Liver (tissue), 9 donors: ENCODE data around the gene MUS81. TPM values are rescaled to one million over a fixed set of nuclear protein-coding genes. Genes with fewer than 3 reads are reported as not detected.

Experiments
- DNase-seq: peaks from one replicate; pipeline ENCODE4 v3.0.0-alpha.2; 2017; ENCODE audit warnings: low spot score
- H3K27ac ChIP-seq, 2 donors: one replicate each; pipeline ENCODE4 v1.7.0; 2013; ENCODE audit warnings: inconsistent platforms in 2 of 2, low read length in 2 of 2, control low read depth in 1 of 2, low read depth in 1 of 2, mild to moderate bottlenecking in 1 of 2
- H3K27me3 ChIP-seq, 4 donors: one replicate each; pipeline versions ENCODE4 v1.6.1 to v1.7.0; 2013; ENCODE audit warnings: low read length in 3 of 4, inconsistent platforms in 1 of 4, mild to moderate bottlenecking in 1 of 4, moderate library complexity in 1 of 4; ENCODE audit not compliant: control insufficient read depth in 4 of 4, insufficient read depth in 4 of 4
- H3K36me3 ChIP-seq, 4 donors: one replicate each; pipeline versions ENCODE4 v1.6.1 to v1.7.0; 2013; ENCODE audit warnings: low read length in 3 of 4, mild to moderate bottlenecking in 3 of 4, low read depth in 1 of 4, moderate library complexity in 1 of 4; ENCODE audit not compliant: control insufficient read depth in 4 of 4, insufficient read depth in 3 of 4
- H3K4me1 ChIP-seq, 4 donors: one replicate each; pipeline versions ENCODE4 v1.6.1 to v1.7.0; 2013; ENCODE audit warnings: low read length in 3 of 4, mild to moderate bottlenecking in 3 of 4, moderate library complexity in 1 of 4; ENCODE audit not compliant: control insufficient read depth in 4 of 4, insufficient read depth in 4 of 4
- H3K4me3 ChIP-seq, 3 donors: one replicate each; pipeline versions ENCODE4 v1.6.1 to v1.7.0; 2013; ENCODE audit warnings: low read length in 3 of 3, control low read depth in 1 of 3, low read depth in 1 of 3, mild to moderate bottlenecking in 1 of 3
- H3K9ac ChIP-seq, 2 donors: one replicate each; pipeline ENCODE4 v1.7.0; 2013; ENCODE audit warnings: low read length in 2 of 2, mild to moderate bottlenecking in 2 of 2, moderate library complexity in 2 of 2, control low read depth in 1 of 2, low read depth in 1 of 2
- H3K9me3 ChIP-seq, 4 donors: one replicate each; pipeline versions ENCODE4 v1.6.1 to v1.7.0; 2013; ENCODE audit warnings: low read length in 3 of 4; ENCODE audit not compliant: control insufficient read depth in 4 of 4
- EGR1 ChIP-seq, 2 donors: IDR thresholded peaks; 2 replicates each; pipeline ENCODE4 v1.6.1; 2016 to 2018; ENCODE audit warnings: antibody characterized with exemption in 2 of 2, low read depth in 2 of 2
- FOXA1 ChIP-seq: IDR thresholded peaks from 2 replicates; pipeline ENCODE4 v1.6.1; 2016; ENCODE audit warnings: antibody characterized with exemption
- FOXA2 ChIP-seq: IDR thresholded peaks from 2 replicates; pipeline ENCODE4 v1.6.1; 2016; ENCODE audit warnings: antibody characterized with exemption
- GABPA ChIP-seq, 2 donors: IDR thresholded peaks in 1 of 2; conservative IDR thresholded peaks in 1 of 2; 2 replicates each; pipeline ENCODE4 v1.6.1; 2016; ENCODE audit warnings: antibody characterized with exemption in 2 of 2, mild to moderate bottlenecking in 1 of 2, moderate library complexity in 1 of 2
- HNF4A ChIP-seq, 2 donors: conservative IDR thresholded peaks; 2 replicates each; pipeline ENCODE4 v1.6.1; 2016; ENCODE audit warnings: antibody characterized with exemption in 2 of 2, mild to moderate bottlenecking in 2 of 2
- HNF4G ChIP-seq: IDR thresholded peaks from 2 replicates; pipeline ENCODE4 v1.6.1; 2016; ENCODE audit warnings: antibody characterized with exemption
- JUND ChIP-seq, 2 donors: IDR thresholded peaks; 2 replicates each; pipeline ENCODE4 v1.6.1; 2016; ENCODE audit warnings: antibody characterized with exemption in 2 of 2
- NR2F2 ChIP-seq: IDR thresholded peaks from 2 replicates; pipeline ENCODE4 v1.6.1; 2016; ENCODE audit warnings: antibody characterized with exemption
- RAD21 ChIP-seq, 2 donors: IDR thresholded peaks; 2 replicates each; pipeline ENCODE4 v1.6.1; 2016; ENCODE audit warnings: antibody characterized with exemption in 2 of 2, mild to moderate bottlenecking in 2 of 2
- REST ChIP-seq: IDR thresholded peaks from 2 replicates; pipeline ENCODE4 v1.6.1; 2016; ENCODE audit warnings: antibody characterized with exemption, mild to moderate bottlenecking
- RXRA ChIP-seq, 2 donors: IDR thresholded peaks; 2 replicates each; pipeline ENCODE4 v1.6.1; 2017 to 2018; ENCODE audit warnings: antibody characterized with exemption in 2 of 2, mild to moderate bottlenecking in 1 of 2
- SP1 ChIP-seq: IDR thresholded peaks from 2 replicates; pipeline ENCODE4 v1.6.1; 2018; ENCODE audit warnings: antibody characterized with exemption, mild to moderate bottlenecking
- TAF1 ChIP-seq: conservative IDR thresholded peaks from 2 replicates; pipeline ENCODE4 v1.6.1; 2016; ENCODE audit warnings: antibody characterized with exemption, mild to moderate bottlenecking
- YY1 ChIP-seq: IDR thresholded peaks from 2 replicates; pipeline ENCODE4 v1.6.1; 2016; ENCODE audit warnings: antibody characterized with exemption, mild to moderate bottlenecking
- WGBS: extraction: QIAGEN DNeasy Blood & Tissue Kit; methylation state at CpG from one replicate; pipeline ENCODE4 v1.1.7; 2013; 5-methylcytosine and 5-hydroxymethylcytosine counted together
- polyA plus RNA-seq, 2 donors: library from polyadenylated mRNA; stranded (reverse) in 1 of 2; unstranded in 1 of 2; fragments of 200-250 nt in 1 of 2; fragments of >200 nt in 1 of 2; fragmentation: Nextera tagmentation in 1 of 2; extraction: Ambion mirVana in 1 of 2; gene quantifications; one replicate each; pipeline versions ENCODE4 v1.2.1 to v1.2.3, GENCODE V29; 2013 to 2015
- total RNA-seq, 2 donors: library from RNA; depleted of rRNA; stranded (reverse); fragments of >200 nt; gene quantifications; one replicate each; pipeline ENCODE4 v1.2.3, GENCODE V29; 2014
- TF ChIP-seq, protein P1 (sequence below): IDR thresholded peaks from 2 replicates; pipeline ENCODE4 v1.6.1; 2016; ENCODE audit warnings: antibody characterized with exemption
- TF ChIP-seq, protein P2 (sequence below): IDR thresholded peaks from 2 replicates; pipeline ENCODE4 v1.6.1; 2016; ENCODE audit warnings: antibody characterized with exemption
- TF ChIP-seq, protein P3 (sequence below): IDR thresholded peaks from 2 replicates; pipeline ENCODE4 v1.6.1; 2016; ENCODE audit warnings: antibody characterized with exemption
- TF ChIP-seq, protein P4 (sequence below): fragments of 150-350 bp; IDR thresholded peaks from 2 replicates; pipeline ENCODE4 v1.5.1; 2017; ENCODE audit warnings: improper control_type of control experiment, low read depth, low read length; ENCODE audit not compliant: missing input control
- donor health status: healthy.
- donor health status: healthy.
- donor health status: healthy.
- donor health status: healthy.
- donor health status: healthy.

MUS81 gene
- total and polyA plus RNA-seq, 4 donors, result 11.0 to 24.7 (median 16.5) TPM

GRCh38 chr11:65833297-65834030 lies 26.8 kb upstream of the MUS81 start, which contains the start of gene SNX32:
SNX32 (plus strand) TSS chr11:65833963; CDS start chr11:65834066, 103 bp downstream.
- H3K27me3 ChIP-seq, result peaks cover 0 to 5% (median 0%) of the 10 kb centered on the region in 4 donors
- H3K4me3 ChIP-seq, result peak within 1 kb of the TSS in 2 of 3 donors; percentile 46 to 54
- no peak within 1 kb of the TSS for H3K27ac ChIP-seq
- H3K4me1 ChIP-seq, result peaks cover 2 to 9% (median 3%) of the 10 kb centered on the region in 4 donors
- 5% methylated on average over 63 of the region's 63 CpGs for WGBS
- DNase-seq, result peak; percentile 95
- TF ChIP-seq SP1 (peak; percentile 100), JUND (IDR thresholded peaks at IDR 0.05) (no peak)
- no peaks in the 10 kb centered on the region for H3K36me3 ChIP-seq
- no peaks in the 10 kb centered on the region for H3K9me3 ChIP-seq
- no peak within 1 kb of the TSS for H3K9ac ChIP-seq

- WGBS, result 55% methylated on average over 6 of the region's 6 CpGs
- TF ChIP-seq, protein P1, sequence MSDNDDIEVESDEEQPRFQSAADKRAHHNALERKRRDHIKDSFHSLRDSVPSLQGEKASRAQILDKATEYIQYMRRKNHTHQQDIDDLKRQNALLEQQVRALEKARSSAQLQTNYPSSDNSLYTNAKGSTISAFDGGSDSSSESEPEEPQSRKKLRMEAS, result no peak
- TF ChIP-seq FOXA1 (no peak), RXRA (IDR thresholded peaks at IDR 0.05) (no peak), RAD21 (IDR thresholded peaks at IDR 0.05) (no peak), EGR1 (IDR thresholded peaks at IDR 0.05; ENCODE audit: low read depth in 2 of 2) (no peak), REST (no peak), NR2F2 (no peak), FOXA2 (no peak), HNF4G (no peak), YY1 (no peak), GABPA (IDR thresholded peaks at IDR 0.05 in 1 of 2, conservative IDR thresholded peaks at IDR 0.05 in 1 of 2) (no peak), TAF1 (no peak), JUND (IDR thresholded peaks at IDR 0.05) (no peak), SP1 (no peak), HNF4A (conservative IDR thresholded peaks at IDR 0.05) (no peak)
- TF ChIP-seq, protein P2, sequence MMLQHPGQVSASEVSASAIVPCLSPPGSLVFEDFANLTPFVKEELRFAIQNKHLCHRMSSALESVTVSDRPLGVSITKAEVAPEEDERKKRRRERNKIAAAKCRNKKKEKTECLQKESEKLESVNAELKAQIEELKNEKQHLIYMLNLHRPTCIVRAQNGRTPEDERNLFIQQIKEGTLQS, result no peak
- TF ChIP-seq, protein P3, sequence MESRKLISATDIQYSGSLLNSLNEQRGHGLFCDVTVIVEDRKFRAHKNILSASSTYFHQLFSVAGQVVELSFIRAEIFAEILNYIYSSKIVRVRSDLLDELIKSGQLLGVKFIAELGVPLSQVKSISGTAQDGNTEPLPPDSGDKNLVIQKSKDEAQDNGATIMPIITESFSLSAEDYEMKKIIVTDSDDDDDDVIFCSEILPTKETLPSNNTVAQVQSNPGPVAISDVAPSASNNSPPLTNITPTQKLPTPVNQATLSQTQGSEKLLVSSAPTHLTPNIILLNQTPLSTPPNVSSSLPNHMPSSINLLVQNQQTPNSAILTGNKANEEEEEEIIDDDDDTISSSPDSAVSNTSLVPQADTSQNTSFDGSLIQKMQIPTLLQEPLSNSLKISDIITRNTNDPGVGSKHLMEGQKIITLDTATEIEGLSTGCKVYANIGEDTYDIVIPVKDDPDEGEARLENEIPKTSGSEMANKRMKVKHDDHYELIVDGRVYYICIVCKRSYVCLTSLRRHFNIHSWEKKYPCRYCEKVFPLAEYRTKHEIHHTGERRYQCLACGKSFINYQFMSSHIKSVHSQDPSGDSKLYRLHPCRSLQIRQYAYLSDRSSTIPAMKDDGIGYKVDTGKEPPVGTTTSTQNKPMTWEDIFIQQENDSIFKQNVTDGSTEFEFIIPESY, result no peak
- TF ChIP-seq, protein P4, sequence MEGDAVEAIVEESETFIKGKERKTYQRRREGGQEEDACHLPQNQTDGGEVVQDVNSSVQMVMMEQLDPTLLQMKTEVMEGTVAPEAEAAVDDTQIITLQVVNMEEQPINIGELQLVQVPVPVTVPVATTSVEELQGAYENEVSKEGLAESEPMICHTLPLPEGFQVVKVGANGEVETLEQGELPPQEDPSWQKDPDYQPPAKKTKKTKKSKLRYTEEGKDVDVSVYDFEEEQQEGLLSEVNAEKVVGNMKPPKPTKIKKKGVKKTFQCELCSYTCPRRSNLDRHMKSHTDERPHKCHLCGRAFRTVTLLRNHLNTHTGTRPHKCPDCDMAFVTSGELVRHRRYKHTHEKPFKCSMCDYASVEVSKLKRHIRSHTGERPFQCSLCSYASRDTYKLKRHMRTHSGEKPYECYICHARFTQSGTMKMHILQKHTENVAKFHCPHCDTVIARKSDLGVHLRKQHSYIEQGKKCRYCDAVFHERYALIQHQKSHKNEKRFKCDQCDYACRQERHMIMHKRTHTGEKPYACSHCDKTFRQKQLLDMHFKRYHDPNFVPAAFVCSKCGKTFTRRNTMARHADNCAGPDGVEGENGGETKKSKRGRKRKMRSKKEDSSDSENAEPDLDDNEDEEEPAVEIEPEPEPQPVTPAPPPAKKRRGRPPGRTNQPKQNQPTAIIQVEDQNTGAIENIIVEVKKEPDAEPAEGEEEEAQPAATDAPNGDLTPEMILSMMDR, result no peak
- Histone ChIP-seq H3K9me3 (no peaks in the 10 kb centered on the region), H3K36me3 (no peaks in the 10 kb centered on the region), H3K4me3 (peak overlapping the region in 2 of 3 donors; percentile 8 to 46), H3K9ac (no peak overlapping the region), H3K27ac (no peak overlapping the region), H3K4me1 (peaks cover 2 to 9% (median 3%) of the 10 kb centered on the region in 4 donors), H3K27me3 (peaks cover 0 to 5% (median 0%) of the 10 kb centered on the region in 4 donors)
- no peak for DNase-seq
These were observed 26.0 kb upstream of the MUS81 start for GRCh38 chr11:65834202-65834601.
